Mucosa of rectum (tissue), 2 donors: ENCODE measurements around the gene GLCCI1.
"Not testable (repeated sequence)": the region's sequence is repeated elsewhere in the genome, so short reads cannot be mapped to it uniquely, and the experiment has no call there.

Experiments
- H3K27ac ChIP-seq, 2 donors: one replicate each; pipeline ENCODE4 v1.7.0; 2013; ENCODE audit warnings: inconsistent platforms in 2 of 2, low read depth in 2 of 2, low read length in 2 of 2
- H3K27me3 ChIP-seq, 2 donors: one replicate each; pipeline ENCODE4 v1.7.0; 2013; ENCODE audit warnings: low read length in 2 of 2; ENCODE audit not compliant: control insufficient read depth in 2 of 2, insufficient read depth in 2 of 2
- H3K36me3 ChIP-seq, 2 donors: one replicate each; pipeline ENCODE4 v1.7.0; 2013; ENCODE audit warnings: low read length in 2 of 2; ENCODE audit not compliant: control insufficient read depth in 2 of 2, insufficient read depth in 2 of 2
- H3K4me1 ChIP-seq, 2 donors: one replicate each; pipeline ENCODE4 v1.7.0; 2013; ENCODE audit warnings: low read length in 2 of 2, mild to moderate bottlenecking in 1 of 2; ENCODE audit not compliant: control insufficient read depth in 2 of 2, insufficient read depth in 2 of 2
- H3K4me3 ChIP-seq, 2 donors: one replicate each; pipeline ENCODE4 v1.7.0; 2013; ENCODE audit warnings: low read length in 2 of 2
- H3K9ac ChIP-seq, 2 donors: one replicate each; pipeline ENCODE4 v1.7.0; 2013; ENCODE audit warnings: low read length in 2 of 2, low read depth in 1 of 2, mild to moderate bottlenecking in 1 of 2
- H3K9me3 ChIP-seq, 2 donors: one replicate each; pipeline ENCODE4 v1.7.0; 2013; ENCODE audit warnings: low read length in 2 of 2; ENCODE audit not compliant: control insufficient read depth in 2 of 2
- donor health status: healthy.
- donor health status: Normal muscosa, but diverticular disease.

The GLCCI1 gene

DNA sequence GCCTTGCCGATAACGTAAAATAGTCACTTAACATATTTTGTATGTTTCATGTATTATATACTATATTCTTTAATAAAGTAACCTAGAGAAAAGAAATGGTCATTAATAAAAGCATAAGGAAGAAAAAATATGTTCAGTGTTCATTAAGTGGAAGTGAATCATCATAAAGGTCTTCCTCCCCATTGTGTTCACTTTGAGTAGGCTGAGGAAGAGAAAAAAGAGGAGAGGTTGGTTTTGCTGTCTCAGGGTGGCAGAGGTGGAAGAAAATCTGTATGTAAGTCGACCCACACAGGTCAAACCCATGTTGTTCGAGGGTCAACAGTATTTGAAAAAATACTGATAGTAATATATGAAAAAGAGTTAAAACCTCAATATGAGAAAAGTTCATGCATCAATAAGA lies 90.3 kb downstream of the GLCCI1 start:
- peaks cover 0 to 10% of the 10 kb centered on the region in 2 donors for H3K36me3 ChIP-seq
- no peak overlapping the region for H3K9ac ChIP-seq
- no peaks in the 10 kb centered on the region for H3K27me3 ChIP-seq

DNA sequence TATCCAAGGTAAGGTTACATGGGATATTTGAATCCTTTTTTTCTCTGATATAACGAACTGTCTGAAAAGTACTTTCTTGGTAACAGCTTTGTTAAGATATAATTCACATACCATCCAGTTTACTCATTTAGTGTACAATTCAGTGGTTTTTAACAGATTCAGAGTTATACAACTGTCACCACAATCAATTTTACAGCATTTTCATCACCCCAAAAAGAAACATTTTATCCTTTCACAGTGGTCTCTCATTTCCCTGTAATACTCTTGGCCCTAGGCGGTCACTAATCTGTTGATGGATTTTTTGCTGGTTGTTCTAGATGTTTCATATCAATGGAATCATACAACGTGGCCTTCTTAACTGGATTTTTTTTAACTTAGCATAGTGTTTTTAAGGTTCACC lies 91.6 kb downstream of the GLCCI1 start:
- no peak overlapping the region for H3K27ac ChIP-seq
- no peak overlapping the region for H3K9ac ChIP-seq
- H3K27me3 ChIP-seq: no peaks in the 10 kb centered on the region
- H3K4me3 ChIP-seq: no peak overlapping the region
- H3K4me1 ChIP-seq: no peaks in the 10 kb centered on the region
- peaks cover 0 to 10% of the 10 kb centered on the region in 2 donors for H3K36me3 ChIP-seq
- no peaks in the 10 kb centered on the region for H3K9me3 ChIP-seq

More for the DNA sequence above, 90.3 kb downstream of the GLCCI1 start:
- Histone ChIP-seq H3K9me3 (no peaks in the 10 kb centered on the region), H3K4me3 (no peak overlapping the region), H3K4me1 (no peaks in the 10 kb centered on the region), H3K27ac (no peak overlapping the region)

DNA sequence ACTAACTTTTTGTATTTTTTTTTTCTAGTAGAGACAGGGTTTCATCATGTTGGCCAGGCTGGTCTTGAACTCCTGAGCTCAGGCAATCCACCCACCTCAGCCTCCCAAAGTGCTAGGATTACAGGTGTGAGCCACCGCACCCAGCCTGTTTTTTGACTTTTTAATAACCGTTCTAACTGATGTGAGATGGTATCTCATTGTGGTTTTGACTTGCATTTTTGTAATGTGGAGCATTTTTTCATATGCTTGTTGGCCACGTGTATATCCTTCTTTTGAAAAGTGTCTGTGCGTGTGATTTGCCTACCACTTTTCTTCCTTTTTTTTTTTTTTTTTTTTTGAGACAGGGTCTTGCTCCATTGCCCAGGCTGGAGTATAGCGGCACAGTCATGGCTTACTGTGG lies 94.7 kb downstream of the GLCCI1 start:
- not testable (repeated sequence) for H3K27ac ChIP-seq, H3K36me3 ChIP-seq, H3K27me3 ChIP-seq, H3K4me3 ChIP-seq, H3K4me1 ChIP-seq, H3K9ac ChIP-seq, H3K9me3 ChIP-seq

DNA sequence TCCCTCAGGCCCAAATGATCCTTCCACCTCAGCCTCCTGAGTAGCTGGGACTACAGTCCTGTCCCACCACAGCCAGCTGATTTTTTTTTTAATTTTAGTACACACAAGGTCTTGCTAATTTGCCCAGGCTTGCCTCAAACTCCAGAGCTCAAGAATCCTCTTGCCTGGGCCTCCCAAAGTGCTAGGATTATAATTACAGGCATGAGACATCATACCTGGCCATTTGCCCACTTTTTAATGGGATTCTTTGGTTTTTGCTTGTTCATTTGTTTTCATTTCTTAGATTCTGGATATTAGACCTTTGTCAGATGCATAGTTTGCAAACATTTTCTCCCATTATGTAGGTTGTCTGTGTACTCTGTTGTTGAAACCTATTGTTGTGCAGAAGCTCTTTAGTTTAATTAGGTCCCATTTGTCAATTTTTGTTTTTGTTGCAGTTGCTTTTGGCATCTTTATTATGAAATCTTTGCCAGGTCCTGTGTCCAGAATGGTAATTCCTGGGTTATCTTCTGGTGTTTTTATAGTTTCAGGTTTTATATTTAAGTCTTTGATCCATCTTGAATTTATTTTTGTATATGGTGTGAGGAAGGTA lies 95.2 kb downstream of the GLCCI1 start:
- H3K4me1 ChIP-seq: no peaks in the 10 kb centered on the region
- H3K4me3 ChIP-seq: no peak overlapping the region
- no peaks in the 10 kb centered on the region for H3K27me3 ChIP-seq
- no peaks in the 10 kb centered on the region for H3K9me3 ChIP-seq
- peaks cover 0 to 9% of the 10 kb centered on the region in 2 donors for H3K36me3 ChIP-seq
- no peak overlapping the region for H3K9ac ChIP-seq
- H3K27ac ChIP-seq: no peak overlapping the region

DNA sequence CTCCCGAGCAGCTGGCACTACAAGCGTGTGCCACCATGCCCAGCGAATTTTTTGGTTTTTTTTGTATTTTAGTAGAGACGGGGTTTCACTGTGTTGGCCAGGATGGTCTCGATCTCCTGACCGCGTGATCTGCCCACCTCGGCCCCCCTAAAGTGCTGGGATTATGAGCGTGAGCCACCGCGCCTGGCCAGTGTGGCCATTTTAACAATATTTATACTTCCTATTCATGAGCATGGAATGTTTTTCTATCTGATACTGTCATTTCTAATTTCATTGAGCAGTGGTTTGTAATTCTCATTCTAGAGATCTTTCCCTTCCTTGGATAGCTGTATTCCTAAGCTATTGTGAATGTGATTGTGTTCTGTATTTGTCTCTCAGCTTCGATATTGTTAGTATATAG lies 96.2 kb downstream of the GLCCI1 start:
- H3K36me3 ChIP-seq: peaks cover 0 to 9% of the 10 kb centered on the region in 2 donors
- no peak overlapping the region for H3K9ac ChIP-seq
- no peaks in the 10 kb centered on the region for H3K9me3 ChIP-seq
- H3K27ac ChIP-seq: no peak overlapping the region
- H3K4me1 ChIP-seq: no peaks in the 10 kb centered on the region
- H3K27me3 ChIP-seq: no peaks in the 10 kb centered on the region
- H3K4me3 ChIP-seq: no peak overlapping the region

DNA sequence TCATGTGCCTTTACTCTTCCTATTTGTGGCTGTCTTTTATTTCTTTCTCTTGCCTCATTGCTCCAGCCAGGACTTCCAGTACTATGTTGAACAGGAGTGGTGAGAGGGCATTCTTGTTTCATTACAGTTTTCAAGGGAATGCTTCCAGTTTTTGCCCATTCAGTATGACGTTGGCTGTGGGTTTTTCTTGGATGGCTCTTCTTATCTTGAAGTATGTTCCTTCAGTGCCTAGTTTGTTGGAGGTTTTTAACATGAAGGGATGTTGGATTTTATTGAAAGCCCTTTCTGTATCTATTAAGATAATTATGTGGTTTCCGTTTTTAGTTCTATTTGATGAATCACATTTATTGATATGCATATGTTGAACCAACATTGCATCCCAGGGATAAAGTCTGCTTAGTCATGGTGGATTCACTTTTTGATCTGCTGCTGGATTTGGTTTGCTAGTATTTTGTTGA lies 96.8 kb downstream of the GLCCI1 start:
- no peak overlapping the region for H3K27ac ChIP-seq

DNA sequence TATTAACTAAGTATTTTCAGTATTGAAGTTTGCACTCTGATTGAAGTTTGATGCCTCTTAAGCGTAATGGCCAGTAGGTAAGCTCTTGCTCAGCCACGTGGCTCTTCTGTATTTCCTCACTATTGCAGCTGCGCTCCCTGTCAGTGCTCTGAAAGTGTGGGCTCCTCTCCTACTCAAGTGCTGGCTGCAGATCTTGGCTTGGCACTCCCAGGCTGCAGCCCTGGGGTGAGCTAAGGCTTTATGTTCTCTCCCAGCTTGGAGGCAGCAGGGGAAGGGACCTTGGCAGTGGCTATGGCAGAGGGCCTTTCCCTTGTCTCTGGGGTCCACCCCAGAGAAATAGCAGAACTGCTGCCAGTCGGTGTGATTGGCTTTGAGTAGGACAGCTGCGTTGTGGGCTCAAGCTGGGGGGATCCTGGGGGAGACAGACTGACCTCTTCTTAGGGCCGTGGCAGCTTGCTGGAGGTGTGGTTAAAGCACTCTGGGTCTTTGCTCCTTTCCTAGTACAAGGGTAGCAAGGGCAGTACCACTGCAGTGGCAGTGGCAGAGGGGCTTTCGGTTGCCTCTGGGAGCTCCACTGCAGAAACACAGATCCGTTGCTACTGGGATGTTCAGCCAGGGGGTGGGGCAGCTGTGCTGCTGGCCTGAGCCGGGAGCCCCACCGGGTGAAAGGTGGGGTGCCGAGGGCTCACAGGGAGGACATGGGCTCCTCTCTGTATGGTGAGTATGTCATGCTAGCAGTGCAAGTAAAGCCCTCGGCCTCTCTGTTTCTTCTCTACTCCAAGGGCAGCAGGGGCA lies 100.5 kb downstream of the GLCCI1 start:
- Histone ChIP-seq H3K36me3 (peaks cover 0 to 4% of the 10 kb centered on the region in 2 donors), H3K9ac (no peak overlapping the region), H3K27ac (no peak overlapping the region), H3K4me3 (no peak overlapping the region), H3K4me1 (peaks cover 0 to 3% of the 10 kb centered on the region in 2 donors), H3K27me3 (no peaks in the 10 kb centered on the region), H3K9me3 (no peaks in the 10 kb centered on the region)

More for the DNA sequence above, 96.8 kb downstream of the GLCCI1 start:
- Histone ChIP-seq H3K27me3 (no peaks in the 10 kb centered on the region), H3K9ac (no peak overlapping the region), H3K9me3 (no peaks in the 10 kb centered on the region), H3K4me3 (no peak overlapping the region), H3K4me1 (no peaks in the 10 kb centered on the region), H3K36me3 (peaks cover 0 to 8% of the 10 kb centered on the region in 2 donors)

DNA sequence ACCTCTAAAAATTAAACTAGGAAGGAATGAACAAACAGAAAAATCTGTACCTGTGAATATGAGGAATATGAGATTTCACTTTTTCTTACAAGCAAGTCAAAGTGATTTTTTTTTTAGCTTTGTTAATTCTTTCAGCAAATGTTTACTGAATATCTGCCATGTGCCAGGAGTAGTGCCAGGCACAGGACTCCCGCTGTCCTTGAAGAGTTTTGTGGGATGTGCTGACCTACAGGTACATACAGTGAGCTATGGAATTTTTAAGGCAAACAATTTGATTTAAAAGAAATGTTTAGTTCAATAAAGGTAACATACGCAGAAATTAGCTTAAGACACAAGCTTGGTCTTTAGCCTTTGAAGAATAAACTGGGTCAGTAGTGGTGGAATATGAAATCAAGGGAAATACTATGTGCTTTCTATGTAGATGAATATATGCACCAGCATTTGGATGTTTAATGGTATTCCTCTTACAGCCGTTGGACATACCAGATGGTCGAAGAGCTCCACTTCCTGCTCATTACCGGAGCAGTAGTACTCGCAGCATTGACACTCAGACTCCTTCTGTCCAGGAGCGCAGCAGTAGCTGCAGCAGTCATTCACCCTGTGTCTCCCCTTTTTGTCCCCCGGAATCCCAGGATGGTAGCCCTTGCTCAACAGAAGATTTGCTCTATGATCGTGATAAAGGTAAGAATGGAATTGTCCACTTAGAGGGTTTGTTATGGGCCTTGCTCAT lies 102.0 kb downstream of the GLCCI1 start:
- no peak overlapping the region for H3K27ac ChIP-seq
- no peaks in the 10 kb centered on the region for H3K27me3 ChIP-seq
- no peak overlapping the region for H3K9ac ChIP-seq
- no peak overlapping the region for H3K4me3 ChIP-seq
- peaks cover 0 to 4% of the 10 kb centered on the region in 2 donors for H3K36me3 ChIP-seq
- H3K9me3 ChIP-seq: no peaks in the 10 kb centered on the region
- peaks cover 0 to 3% of the 10 kb centered on the region in 2 donors for H3K4me1 ChIP-seq

DNA sequence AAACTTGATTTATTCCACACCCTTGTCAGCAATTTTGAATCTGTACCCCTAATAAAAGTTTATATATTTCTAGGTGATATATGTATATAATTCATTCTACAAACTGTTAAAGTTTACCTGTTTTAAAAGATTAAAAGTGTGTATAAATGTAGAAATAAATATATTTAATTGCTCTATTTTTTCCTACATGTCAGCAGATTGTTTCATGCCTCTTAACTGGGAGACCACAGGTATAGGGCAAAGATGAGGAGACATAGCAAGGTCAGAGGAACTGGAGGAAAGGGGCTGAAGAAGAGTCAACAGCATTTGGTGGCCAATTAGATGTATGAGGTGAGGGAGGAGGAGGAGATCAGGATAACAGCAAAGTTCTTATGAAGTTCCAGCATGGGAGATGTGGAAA lies 109.8 kb downstream of the GLCCI1 start:
- no peaks in the 10 kb centered on the region for H3K9me3 ChIP-seq
- no peaks in the 10 kb centered on the region for H3K27me3 ChIP-seq
- H3K9ac ChIP-seq: no peak overlapping the region
- H3K27ac ChIP-seq: no peak overlapping the region
- H3K36me3 ChIP-seq: no peaks in the 10 kb centered on the region
- H3K4me1 ChIP-seq: no peaks in the 10 kb centered on the region
- no peak overlapping the region for H3K4me3 ChIP-seq

DNA sequence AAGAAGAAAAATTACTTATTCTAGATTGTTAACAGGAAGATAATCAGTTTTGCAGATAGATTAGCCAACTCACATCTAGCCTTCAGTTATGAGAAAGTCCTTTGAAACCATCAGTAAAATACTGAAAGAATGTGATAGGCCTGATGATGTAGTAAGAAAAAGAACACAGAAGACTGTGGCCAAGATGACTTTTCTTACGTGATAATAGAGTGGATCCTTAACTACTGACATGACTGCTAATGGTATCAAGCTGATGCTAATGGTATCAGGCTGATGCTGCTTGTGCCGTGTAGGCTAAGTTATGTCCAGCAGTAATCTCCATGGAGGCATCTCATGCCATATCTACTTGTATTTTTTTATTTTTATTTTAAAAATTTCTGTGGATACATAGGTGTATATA lies 114.2 kb downstream of the GLCCI1 start:
- H3K4me3 ChIP-seq: no peak overlapping the region
- no peaks in the 10 kb centered on the region for H3K9me3 ChIP-seq
- peaks cover 5 to 7% of the 10 kb centered on the region in 2 donors for H3K36me3 ChIP-seq
- no peaks in the 10 kb centered on the region for H3K4me1 ChIP-seq
- no peak overlapping the region for H3K27ac ChIP-seq
- no peaks in the 10 kb centered on the region for H3K27me3 ChIP-seq
- H3K9ac ChIP-seq: no peak overlapping the region
